Left lung (tissue), 10 donors: ENCODE measurements around the gene ARHGAP10. TPM values are rescaled to one million over a fixed set of nuclear protein-coding genes. Genes with fewer than 3 reads are reported as not detected.

ENCODE experiments used
- ATAC-seq: fragments of 200-7000 bp; cut with Tn5 transposase; one replicate; pipeline ENCODE4 v1.9.1; 2020; ENCODE audit warnings: moderate library complexity
- DNase-seq, 4 donors: peaks; one replicate each; pipeline ENCODE4 v3.0.0-alpha.2; 2013 to 2020
- H3K27ac ChIP-seq, 2 donors: fragments of 200-600 bp; sonication (generic) in 1 of 2; one replicate each; pipeline versions ENCODE4 v1.5.0 to v1.8.0; 2020 to 2021
- H3K27me3 ChIP-seq, 2 donors: fragments of 200-600 bp; sonication (generic) in 1 of 2; one replicate each; pipeline versions ENCODE4 v1.5.0 to v1.8.0; 2020 to 2021
- H3K36me3 ChIP-seq, 2 donors: fragments of 200-600 bp; sonication (generic) in 1 of 2; one replicate each; pipeline versions ENCODE4 v1.5.0 to v1.8.0; 2020 to 2021
- H3K4me1 ChIP-seq, 2 donors: fragments of 200-600 bp; one replicate each; pipeline ENCODE4 v1.8.0; 2021
- H3K4me3 ChIP-seq, 2 donors: fragments of 200-600 bp; sonication (generic) in 1 of 2; one replicate each; pipeline versions ENCODE4 v1.5.0 to v1.8.0; 2020 to 2021; ENCODE audit warnings: mild to moderate bottlenecking in 1 of 2
- H3K9me3 ChIP-seq, 2 donors: fragments of 200-600 bp; sonication (generic) in 1 of 2; one replicate each; pipeline versions ENCODE4 v1.5.0 to v1.8.0; 2020 to 2021
- CTCF ChIP-seq, 2 donors: fragments of 200-600 bp; sonication (generic) in 1 of 2; IDR thresholded peaks; one replicate each; pipeline versions ENCODE4 v1.5.0 to v1.8.0; 2021; ENCODE audit warnings: antibody characterized with exemption in 2 of 2
- intact Hi-C, 2 donors: fragments of 100-400 bp; cut with DNase I; formaldehyde crosslinking; loops; one replicate each; pipeline versions ENCODE4 v1.11.2 to v1.14.2; 2022
- polyA plus RNA-seq, 6 donors: library from polyadenylated mRNA; unstranded; fragments of 120-200 nt; gene quantifications; one replicate each; pipeline ENCODE4 v1.2.1, GENCODE V29; 2013; ENCODE audit not compliant: insufficient read length in 6 of 6
- total RNA-seq, 2 donors: library from RNA; stranded (reverse); fragmentation: NEBNext Ultra II Directional; extraction: Animal tissue kit (Norgen Biotek cat#: 25700); gene quantifications; one replicate each; pipeline ENCODE4 v1.2.1, GENCODE V29; 2021
- donor health status: DM: no; HTN: yes; CAD: no.
- donor health status: DM: no; HTN: no; CAD: no.

The ARHGAP10 gene
- total and polyA plus RNA-seq, 8 donors = 11.6 to 25.4 (median 14.2) TPM

- Histone ChIP-seq H3K27ac (peak overlapping the region; percentile 16 to 65), H3K9me3 (no peaks in the 10 kb centered on the region), H3K27me3 (no peaks in the 10 kb centered on the region), H3K36me3 (no peaks in the 10 kb centered on the region), H3K4me3 (no peak overlapping the region), H3K4me1 (peaks cover 27 to 69% of the 10 kb centered on the region in 2 donors)
- intact Hi-C loops = no loop called here
- DNase-seq (no peak), ATAC-seq (no peak)
- no peak for TF ChIP-seq CTCF (IDR thresholded peaks at IDR 0.05)
Observed at GRCh38 chr4:147828331-147828905, 96.5 kb downstream of the ARHGAP10 start.

- intact Hi-C loops = no loop called here
- H3K9me3 ChIP-seq = no peaks in the 10 kb centered on the region
- peak in 1 of 4 donors; percentile 25 for DNase-seq
- no peaks in the 10 kb centered on the region for H3K27me3 ChIP-seq
- ATAC-seq = peak; percentile 7
- no peak for TF ChIP-seq CTCF (IDR thresholded peaks at IDR 0.05)
- H3K27ac ChIP-seq = peak overlapping the region; percentile 29 to 65
- H3K4me1 ChIP-seq = peaks cover 27 to 69% of the 10 kb centered on the region in 2 donors
- H3K4me3 ChIP-seq = no peak overlapping the region
- no peaks in the 10 kb centered on the region for H3K36me3 ChIP-seq
Observed at GRCh38 chr4:147829401-147830101, 97.7 kb downstream of the ARHGAP10 start.

GRCh38 chr4:147830102-147830463 is 98.2 kb downstream of the ARHGAP10 start:
- Histone ChIP-seq H3K4me3 (no peak overlapping the region), H3K36me3 (no peaks in the 10 kb centered on the region), H3K27me3 (no peaks in the 10 kb centered on the region), H3K27ac (peak overlapping the region; percentile 29 to 65), H3K9me3 (no peaks in the 10 kb centered on the region), H3K4me1 (peaks cover 27 to 69% of the 10 kb centered on the region in 2 donors)
- no peak for TF ChIP-seq CTCF (IDR thresholded peaks at IDR 0.05)
- intact Hi-C loops = no loop called here
- no peak for ATAC-seq
- DNase-seq = no peak

GRCh38 chr4:147830987-147831386 is 99.1 kb downstream of the ARHGAP10 start:
- ATAC-seq (no peak), DNase-seq (no peak)
- intact Hi-C loops = no loop called here
- no peaks in the 10 kb centered on the region for H3K27me3 ChIP-seq
- no peak for TF ChIP-seq CTCF (IDR thresholded peaks at IDR 0.05)
- H3K4me3 ChIP-seq = no peak overlapping the region
- no peaks in the 10 kb centered on the region for H3K9me3 ChIP-seq
- peaks cover 27 to 60% of the 10 kb centered on the region in 2 donors for H3K4me1 ChIP-seq
- H3K27ac ChIP-seq = peak overlapping the region; percentile 70 to 77
- H3K36me3 ChIP-seq = no peaks in the 10 kb centered on the region

GRCh38 chr4:147831551-147832171 is 99.8 kb downstream of the ARHGAP10 start:
- TF ChIP-seq CTCF (IDR thresholded peaks at IDR 0.05) = no peak
- H3K4me3 ChIP-seq = no peak overlapping the region
- no peaks in the 10 kb centered on the region for H3K27me3 ChIP-seq
- ATAC-seq (peak; percentile 75), DNase-seq (no peak)
- peak overlapping the region; percentile 70 to 77 for H3K27ac ChIP-seq
- intact Hi-C loops = no loop called here
- peaks cover 27 to 53% of the 10 kb centered on the region in 2 donors for H3K4me1 ChIP-seq
- H3K9me3 ChIP-seq = no peaks in the 10 kb centered on the region
- no peaks in the 10 kb centered on the region for H3K36me3 ChIP-seq
